ENCODE measurements around the gene CCDC88A. TPM values are rescaled to one million over a fixed set of nuclear protein-coding genes. Genes with fewer than 3 reads are reported as not detected.
"Not testable (repeated sequence)": the region's sequence is repeated elsewhere in the genome, so short reads cannot be mapped to it uniquely, and the experiment has no call there.

CCDC88A gene
- total RNA-seq, 1 donor from 2014 or later, result 100 TPM

DNA sequence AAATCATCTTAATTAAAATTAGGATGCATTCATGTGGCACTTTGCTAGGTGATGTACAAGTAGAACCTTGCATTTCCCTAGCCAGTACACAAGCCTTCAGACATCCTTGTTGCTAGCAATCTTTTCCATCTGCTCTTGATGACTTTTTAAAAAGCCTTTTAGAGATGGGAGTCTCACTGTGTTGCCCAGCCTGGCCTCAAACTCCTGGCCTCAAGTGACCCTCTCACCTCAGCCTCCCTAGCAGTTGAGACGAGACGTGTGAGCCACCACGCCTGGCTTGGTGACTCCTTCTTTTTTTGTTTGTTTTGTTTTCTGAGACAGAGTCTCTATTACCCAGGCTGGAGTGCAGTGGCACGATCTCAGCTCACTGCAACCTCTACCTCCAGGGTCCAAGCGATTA is 1.7 kb upstream of the CCDC88A start:
- DNase-seq, result no peak

DNA sequence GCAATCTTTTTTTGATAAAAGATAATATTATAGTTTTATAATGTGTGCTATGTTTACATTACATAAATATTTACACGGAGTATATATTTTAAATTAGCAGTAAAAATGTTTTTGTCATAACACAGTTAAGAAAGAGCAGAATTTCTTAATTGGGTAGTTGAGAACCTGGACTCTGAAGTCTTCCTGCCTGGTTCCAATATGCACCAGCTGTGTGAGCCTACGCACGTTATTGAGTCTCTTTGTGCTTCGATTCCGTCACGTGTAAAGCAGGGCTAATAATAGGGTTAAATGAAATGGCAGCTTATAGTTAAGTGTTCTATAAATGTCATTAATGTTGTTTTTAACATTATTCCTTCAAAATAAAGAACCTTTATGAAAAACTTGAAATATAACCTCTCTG is 1.2 kb upstream of the CCDC88A start:
- DNase-seq, result no peak

DNA sequence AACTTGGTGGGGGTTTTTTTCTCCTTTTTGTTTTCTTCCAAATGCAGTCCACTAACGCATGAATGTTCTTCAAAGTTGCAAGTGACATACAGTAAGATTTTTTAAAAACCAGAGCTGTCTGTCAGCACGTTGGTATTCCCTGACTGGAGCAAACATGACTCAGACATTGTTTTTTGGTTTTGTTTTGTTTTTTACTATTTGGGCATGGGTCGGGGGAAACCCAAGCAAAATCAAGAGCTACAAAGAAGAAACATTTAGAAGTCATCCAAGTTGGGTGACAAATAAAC is 726 bp upstream of the CCDC88A start:
- DNase-seq, result no peak

DNA sequence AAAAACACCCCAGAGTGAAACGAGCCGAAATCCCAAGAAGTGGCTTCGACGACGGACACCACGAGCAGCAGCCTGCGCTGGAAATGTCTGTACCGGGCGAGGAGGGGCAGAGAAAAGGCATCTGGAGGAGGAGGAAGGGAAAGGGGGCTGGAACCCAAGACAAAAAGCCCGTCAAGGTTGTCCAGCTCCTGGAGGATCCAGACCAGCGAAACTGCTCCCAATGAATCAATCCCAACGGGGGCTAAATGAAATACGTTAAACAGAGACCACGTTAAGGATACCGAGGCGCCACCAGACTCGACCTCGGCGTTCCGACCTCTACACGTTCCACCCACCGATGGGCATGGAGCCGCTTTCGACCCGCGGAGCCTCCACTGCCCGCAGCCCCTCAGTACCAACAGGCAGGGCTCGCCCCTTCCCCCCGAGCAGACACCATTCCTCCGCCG is 400 bp downstream of the CCDC88A start:
- DNase-seq, result peak; percentile 75

DNA sequence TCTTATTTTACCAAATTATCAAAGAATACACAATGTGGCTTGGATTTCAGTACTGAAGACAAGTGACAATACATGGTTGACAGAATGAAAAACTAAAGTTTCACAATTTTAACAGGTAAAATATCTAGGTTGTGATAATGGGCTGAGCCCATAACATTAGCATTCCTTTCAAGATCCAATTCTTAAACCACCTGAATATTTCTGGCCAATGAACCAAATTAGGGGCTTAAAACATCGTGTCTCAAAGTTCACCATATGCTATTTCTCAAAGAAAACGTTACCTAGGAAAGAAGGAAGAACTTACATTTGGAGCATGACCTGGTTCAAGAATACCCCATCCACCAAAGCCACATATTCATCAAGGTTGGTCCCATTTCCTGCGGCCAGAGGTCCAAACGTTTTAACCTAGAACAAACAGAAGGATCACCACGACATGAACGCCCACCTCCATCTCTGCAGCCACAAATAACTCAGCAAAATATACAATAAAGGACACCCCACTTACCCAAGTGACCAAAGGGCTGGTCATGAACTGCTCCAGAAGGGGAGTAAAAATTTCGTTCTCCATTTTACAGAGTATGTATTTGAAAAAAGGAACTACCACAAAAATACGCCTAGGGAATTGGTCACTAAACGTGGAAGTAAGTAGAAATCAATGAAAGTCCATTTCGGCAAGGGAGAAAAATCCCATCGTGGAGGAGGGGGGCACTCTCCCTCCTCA is 984 bp downstream of the CCDC88A start:
- peak; percentile 38 for DNase-seq

DNA sequence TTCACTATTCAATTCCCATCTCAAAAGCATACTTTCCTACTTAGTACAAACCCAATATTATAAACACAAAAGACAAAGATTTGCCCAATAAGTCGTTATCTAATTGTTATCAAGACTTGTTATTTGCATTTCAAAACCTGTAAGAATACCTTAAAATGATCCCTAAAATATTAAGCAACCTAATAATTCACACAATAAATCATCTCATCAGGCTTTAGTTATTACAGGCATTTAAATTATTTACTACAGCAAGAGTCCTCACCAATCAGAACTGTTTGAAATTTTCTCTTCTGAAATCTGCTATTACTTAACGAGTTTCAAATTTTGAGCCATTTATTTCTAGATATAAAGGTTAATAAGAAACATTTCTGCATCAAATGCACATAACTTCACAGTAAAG is 1.6 kb downstream of the CCDC88A start:
- DNase-seq, result peak; percentile 24

DNA sequence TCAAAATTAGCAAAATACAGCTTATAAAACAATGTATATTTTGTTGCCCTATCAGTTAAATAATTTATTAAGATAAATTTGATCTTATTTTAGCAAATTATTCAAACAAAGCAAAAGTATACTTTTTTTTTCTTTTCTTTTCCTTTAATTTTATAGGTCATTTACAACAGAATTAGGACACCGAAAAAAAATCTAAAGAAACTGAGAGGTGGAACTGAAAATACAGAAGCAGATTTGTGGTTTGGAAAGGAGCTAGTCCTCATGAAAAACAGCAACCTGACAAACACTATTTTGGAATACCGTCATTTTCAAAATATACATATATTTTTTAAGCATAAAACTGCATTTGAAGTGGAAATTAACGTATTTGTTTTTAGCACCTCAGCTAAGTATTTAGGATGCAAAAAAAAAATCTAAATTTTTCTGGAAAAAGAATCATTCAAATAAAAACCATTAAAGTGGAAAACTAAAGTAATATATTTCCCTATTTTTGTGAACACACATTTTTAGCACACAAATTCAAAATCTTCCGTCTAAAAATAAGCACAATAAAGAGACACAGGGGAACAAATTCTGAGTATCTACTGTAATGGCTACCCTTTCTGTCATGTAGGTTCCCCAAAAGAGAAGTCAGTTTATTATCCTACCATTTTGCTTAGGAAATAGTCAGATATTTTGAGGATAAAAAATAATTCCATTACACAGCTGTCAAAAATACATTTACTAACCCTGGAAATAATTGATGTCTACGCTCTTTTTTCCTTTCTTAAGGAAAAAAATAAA is 2.7 kb downstream of the CCDC88A start:
- peak; percentile 8 for DNase-seq

DNA sequence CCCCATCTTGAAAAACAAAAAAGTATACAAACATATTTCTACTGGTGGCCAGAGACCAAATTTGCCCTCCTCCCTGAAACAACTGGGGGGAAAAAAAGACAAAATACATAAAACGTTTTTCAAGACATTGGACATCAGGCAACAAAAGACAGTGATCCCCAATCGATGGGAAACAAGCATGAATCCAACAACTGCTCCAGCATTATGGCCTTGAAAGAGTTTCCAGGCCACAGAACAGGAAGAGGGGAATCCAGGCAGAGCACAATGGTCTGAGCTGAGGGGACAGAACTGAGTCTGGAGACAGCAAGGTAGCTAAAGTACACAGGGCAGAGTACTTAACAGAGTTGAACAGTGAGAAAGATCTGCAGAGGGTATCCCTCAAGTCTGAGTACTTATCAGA is 4.4 kb downstream of the CCDC88A start:
- no peak for DNase-seq

DNA sequence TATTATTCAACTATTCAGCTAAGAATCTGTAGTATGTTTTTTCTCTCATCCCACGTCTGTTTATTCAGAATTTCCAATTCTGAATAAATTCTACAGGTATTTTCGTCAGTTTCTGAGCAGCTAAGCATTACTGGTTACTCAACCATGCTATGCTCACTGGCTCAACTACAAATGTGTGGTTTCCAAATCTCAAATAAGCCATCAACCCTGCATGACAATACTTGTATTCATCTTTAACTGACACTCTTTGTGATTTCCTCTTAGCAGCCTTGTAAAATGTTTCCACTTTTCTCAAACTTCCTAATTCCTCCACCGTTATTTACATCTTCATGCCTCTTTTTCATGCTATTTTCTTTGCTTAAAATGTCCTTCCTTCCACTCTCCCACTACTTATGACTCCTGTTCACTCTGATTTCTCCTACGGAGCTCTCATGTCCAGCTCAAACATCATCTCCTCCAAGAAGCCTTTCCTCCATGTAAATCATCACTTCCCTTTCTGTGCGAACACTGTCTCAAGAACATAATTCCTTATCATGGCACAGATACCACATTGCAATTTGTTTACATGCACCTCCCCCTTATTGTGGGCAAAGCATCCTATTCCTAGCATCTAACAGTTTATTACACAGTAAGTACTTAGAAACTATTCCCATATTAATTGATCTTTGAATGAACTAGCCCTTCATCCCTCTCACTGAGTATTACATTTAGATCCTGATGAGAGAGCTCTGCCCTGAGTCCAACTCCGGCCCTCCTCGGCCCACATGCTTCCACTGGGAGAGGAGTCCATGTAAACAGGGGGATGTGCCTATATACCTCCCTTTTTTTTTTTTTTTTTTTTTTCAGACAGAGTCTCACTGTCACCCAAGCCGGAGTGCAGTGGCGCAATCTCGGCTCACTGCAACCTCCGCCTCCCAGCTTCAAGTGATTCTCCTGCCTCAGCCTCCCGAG is 10.5 kb downstream of the CCDC88A start:
- no peak for DNase-seq

DNA sequence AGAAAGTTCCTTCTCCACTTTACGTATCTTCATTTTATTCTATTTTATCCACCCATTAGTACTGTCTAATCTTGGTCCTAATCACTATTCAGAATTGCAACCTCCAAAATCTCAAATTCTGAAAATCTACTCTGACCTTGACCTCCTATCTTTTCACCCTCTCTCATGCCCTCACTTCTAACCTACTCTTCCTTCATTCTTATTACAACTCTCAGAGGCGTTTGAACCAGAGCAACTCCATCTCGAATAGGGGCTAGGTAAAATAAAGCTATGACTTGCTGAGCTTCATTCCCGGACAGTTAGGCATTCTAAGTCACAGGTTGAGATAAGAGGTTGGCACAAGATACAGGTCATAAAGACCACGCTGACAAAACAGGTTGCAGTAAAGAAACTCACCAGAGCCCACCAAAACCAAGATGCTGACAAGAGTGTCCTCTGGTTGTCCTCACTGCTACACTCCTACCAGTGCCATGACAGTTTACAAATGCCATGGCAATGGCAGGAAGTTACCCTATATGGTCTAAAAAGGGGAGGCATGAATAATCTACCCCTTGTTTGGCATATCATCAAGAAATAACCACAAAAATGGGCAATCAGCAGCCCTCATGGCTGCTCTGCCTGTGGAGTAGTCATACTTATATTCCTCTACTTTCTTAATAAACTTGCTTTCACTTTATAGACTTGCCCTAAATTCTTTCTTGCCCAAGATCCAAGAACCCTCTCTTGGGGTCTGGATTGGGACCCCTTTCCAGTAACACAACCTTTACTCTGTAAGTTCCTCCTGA is 11.4 kb downstream of the CCDC88A start:
- DNase-seq, result no peak

DNA sequence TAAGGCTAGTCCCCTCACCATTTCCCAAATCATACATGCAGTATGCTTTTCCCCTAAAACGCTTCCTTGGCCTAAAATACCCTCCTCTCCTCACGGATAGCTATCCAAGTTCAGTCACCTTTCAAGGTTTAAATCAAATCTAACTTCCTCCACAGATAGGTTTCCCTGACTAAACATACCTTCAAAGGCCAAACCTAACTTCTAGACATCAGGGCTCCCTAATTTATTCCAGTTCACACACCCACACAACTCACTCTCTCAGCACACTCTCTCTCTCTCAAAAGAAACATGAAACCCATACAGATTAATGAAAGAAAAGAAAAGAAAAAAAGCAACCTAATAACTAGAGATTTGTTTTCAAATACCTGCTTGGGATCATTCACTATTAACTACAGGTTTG is 14.5 kb downstream of the CCDC88A start:
- no peak for DNase-seq

DNA sequence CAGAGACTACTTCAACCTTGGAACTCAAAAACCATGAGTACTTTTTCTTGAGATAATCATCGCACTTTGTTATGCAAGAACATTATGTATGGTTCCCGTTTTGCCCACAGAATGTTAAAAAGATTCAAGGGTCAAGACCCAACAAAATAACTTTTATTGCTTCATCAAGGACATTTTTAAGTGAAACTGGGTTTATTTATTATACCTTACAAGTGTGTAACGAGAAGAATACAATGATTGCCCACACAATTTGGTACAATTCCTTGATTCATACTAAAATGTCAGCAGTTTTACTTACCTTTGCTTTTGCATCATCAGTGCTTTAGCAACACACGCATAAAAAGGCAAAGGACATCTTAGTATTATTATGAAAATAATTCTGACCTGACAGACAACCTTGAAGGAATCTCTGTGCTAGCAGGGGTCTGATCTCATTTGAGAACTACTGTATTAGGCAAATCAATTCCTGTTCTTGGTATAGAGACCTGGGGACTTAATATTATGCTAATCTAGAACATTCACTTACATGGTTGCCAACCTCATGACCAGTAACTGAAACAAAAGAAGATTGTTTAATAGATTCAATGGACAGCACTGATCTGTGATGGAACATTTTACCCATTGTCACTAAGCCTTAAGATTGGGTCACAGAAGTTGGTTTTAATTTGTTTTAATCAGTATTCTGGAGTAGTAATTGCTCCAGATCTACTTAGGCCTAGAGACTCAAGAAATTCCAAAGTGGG is 16.2 kb downstream of the CCDC88A start:
- no peak for DNase-seq

DNA sequence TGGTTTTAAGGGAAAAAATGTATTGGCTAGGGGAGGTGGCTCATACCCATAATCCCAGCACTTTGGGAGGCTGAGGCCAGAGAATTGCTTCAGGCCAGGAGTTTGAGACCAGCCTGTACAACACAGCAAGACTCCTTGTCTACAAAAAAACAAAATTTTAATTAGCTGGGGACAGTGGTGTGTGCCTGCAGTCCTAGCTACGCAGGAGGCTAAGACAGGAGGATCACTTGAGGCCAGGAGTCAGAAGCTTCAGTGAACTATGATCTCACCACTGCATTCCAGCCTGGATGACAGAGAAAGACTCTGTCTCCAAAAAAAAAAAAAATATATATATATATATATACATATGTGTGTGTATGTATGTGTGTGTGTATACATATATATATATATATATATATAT is 18.5 kb downstream of the CCDC88A start:
- no peak for DNase-seq

DNA sequence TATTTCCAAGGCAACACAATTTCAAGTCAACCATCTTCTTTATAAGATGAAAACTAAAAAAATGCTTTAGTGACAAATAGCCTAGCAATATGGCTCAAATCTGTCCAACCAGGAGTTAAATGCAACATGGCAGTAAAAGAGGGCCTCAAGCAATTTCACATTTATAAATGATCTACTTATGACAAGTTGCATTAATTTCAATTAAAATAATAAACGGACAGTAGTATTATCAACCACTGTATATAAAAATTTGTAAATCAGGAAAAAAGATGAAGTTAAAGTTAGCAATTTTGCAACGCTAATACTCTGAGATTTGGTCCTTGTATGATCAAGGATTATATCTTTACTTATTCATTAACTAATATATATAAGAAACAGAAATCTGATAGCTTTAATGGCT is 19.3 kb downstream of the CCDC88A start:
- no peak for DNase-seq

DNA sequence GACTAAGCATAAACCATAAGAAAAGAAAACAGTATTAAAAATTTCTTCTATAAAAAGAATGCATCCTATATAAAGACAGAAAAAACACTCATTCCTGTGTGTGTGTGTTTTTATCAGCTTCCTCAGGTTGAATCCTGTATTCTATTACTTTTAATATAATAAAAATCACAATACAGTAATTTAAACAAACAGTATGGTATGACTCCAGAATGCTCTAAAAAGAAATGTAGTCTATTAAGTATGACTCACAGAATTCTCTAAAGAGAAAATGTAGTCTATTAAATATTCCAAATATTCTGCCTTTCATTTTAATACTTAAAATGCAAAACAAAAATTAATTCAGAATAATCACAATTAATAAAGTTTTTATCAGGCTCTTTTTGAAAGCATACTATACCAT is 19.8 kb downstream of the CCDC88A start:
- DNase-seq, result no peak

DNA sequence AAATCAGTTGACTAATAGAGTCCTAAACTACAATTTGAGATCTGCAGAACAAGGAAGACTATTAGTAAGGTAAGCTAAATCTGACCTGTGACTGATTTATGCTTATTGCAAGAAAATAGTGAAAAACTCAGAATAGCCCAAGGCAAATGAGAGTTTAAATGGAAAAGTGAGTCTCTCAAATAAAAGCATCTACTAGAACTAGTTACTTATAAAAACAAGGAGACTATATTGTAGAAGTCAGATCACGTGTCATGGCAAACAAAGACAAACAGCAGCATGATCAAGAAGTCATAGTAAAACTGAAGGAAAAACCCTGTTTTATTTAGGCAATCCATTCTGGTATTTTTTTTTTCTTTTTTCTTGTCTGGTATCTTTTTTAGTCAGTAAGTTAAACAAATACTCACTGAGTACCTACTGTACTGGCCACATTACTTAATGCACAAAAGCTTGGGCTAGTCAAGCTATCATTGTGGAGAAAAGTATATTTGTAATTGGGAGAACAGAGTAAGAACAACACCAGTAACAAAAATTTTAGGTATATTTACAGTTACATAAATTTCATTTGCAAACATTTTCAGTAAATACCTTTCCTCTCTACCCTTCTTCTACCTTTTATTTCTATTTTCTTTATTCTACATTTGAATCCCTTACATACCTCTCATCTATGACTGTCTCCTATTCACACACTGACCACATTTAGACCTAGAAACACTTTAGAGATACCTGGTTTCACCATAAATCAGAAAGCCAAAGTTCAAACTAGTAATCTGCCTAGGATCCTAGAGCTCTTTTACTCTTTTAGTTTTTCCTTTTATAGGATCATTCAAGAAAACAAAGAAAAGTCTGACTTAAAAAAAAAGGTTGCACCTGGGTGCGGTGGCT is 23.7 kb downstream of the CCDC88A start:
- no peak for DNase-seq

DNA sequence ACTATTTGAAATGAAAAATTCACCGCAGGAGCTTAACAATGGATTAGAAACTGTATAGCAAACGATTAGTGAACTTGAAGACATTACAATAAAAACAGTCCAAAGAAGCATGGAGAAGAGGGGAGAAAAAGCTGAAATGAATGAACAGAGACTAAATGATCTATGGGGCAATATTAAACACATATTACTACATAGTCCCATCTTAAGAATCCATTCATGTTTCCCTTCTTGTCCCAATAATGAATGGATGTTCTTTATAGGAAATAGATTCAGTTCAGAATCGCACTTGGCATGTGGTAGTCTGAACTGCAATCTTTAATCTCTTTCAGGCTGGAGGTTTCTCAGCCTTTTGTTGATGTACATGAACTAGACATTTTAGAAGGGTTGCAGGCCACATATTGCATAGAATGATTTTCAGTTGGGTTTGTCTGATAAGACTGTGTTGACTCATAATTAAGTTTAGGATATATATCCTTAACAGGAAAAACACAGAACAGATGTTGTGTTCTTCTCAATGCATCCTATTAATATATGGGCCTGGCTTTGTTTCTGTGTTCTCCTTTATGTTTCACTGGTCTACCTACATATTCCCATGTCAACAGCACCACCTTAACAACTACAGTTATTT is 27.9 kb downstream of the CCDC88A start:
- DNase-seq, result no peak

DNA sequence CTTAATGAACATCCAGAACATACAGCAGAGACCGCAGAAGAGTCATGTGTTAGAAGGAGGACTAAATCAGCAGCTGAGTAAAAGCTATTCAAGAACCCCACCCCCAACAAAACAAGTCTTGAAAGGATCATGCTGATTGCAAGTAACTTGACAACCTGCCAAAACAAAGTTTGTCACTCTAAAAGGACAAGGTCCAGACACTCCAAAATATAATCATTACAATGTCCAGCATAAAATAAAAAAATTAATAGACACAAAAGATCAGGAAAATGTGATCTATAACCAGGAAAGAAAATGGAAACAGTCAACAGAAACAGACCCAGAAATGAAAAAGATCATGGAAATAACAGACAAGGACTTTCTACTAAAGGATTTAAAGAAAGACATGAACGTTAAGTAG is 28.5 kb downstream of the CCDC88A start:
- DNase-seq, result no peak

DNA sequence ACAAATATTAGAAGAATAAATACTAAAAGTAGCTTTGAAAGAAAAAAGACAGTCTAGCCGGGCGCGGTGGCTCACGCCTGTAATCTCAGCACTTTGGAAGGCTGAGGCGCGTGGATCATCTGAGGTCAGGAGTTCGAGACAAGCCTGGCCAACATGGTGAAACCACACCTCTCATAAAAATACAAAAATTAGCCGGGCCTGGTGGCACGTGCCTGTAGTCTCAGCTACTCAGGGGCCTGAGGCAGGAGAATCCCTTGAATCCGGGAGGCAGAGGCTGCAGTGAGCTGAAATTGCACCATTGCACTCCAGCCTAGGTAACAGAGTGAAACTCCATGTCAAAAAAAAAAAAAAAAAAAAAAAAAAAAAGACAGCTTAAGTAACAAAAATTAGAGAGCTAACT is 34.1 kb downstream of the CCDC88A start:
- not testable (repeated sequence) for DNase-seq

DNA sequence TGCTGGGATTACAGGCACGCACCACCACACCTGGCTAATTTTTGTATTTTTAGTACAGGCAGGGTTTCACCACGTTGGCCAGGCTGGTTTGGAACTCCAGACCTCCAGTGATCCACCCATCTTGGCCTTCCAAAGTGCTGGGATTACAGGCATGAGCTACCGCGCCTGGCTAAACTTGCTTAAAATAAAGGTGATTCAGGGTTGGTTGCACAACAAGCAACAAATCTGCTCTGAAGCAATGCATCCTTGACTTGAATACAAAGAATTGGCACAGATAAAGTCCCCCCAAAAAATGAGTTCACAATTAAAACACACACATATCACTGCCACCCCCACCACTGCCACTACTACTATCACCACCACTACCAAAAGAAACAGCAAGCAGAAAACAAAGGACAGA is 34.9 kb downstream of the CCDC88A start:
- no peak for DNase-seq
